Measurements from ENCODE around the gene SLC6A18.

Gene SLC6A18

GRCh38 chr5:1209896-1210776 is 15.0 kb upstream of the SLC6A18 start:
- no peak overlapping the region for H3K4me3 ChIP-seq (ENCODE audit: low read depth in 1 of 2, low read length in 1 of 2)
- no peak overlapping the region for H3K27ac ChIP-seq
- H3K9me3 ChIP-seq = no peaks in the 10 kb centered on the region
- TF ChIP-seq CTCF (IDR thresholded peaks at IDR 0.05) = no peak
- no peaks in the 10 kb centered on the region for H3K4me1 ChIP-seq (ENCODE audit: control insufficient read depth in 1 of 2, insufficient read depth in 1 of 2, low read depth in 1 of 2, low read length in 1 of 2)
- peaks cover 11% of the 10 kb centered on the region for H3K27me3 ChIP-seq
- no peaks in the 10 kb centered on the region for H3K36me3 ChIP-seq

GRCh38 chr5:1210832-1211251 is 14.3 kb upstream of the SLC6A18 start:
- Histone ChIP-seq H3K27ac (no peak overlapping the region), H3K27me3 (peaks cover 11% of the 10 kb centered on the region), H3K4me1 (ENCODE audit: control insufficient read depth in 1 of 2, insufficient read depth in 1 of 2, low read depth in 1 of 2, low read length in 1 of 2) (no peaks in the 10 kb centered on the region), H3K36me3 (no peaks in the 10 kb centered on the region), H3K4me3 (ENCODE audit: low read depth in 1 of 2, low read length in 1 of 2) (no peak overlapping the region), H3K9me3 (no peaks in the 10 kb centered on the region)
- no peak for TF ChIP-seq CTCF (IDR thresholded peaks at IDR 0.05)

GRCh38 chr5:1211701-1212100 is 13.5 kb upstream of the SLC6A18 start:
- H3K27ac ChIP-seq = no peak overlapping the region
- no peaks in the 10 kb centered on the region for H3K36me3 ChIP-seq
- TF ChIP-seq CTCF (IDR thresholded peaks at IDR 0.05) = no peak
- no peak overlapping the region for H3K4me3 ChIP-seq (ENCODE audit: low read depth in 1 of 2, low read length in 1 of 2)
- peaks cover 11% of the 10 kb centered on the region for H3K27me3 ChIP-seq
- no peaks in the 10 kb centered on the region for H3K4me1 ChIP-seq (ENCODE audit: control insufficient read depth in 1 of 2, insufficient read depth in 1 of 2, low read depth in 1 of 2, low read length in 1 of 2)
- H3K9me3 ChIP-seq = no peaks in the 10 kb centered on the region

GRCh38 chr5:1212271-1212670 is 12.9 kb upstream of the SLC6A18 start:
- TF ChIP-seq CTCF (IDR thresholded peaks at IDR 0.05) = no peak
- no peaks in the 10 kb centered on the region for H3K9me3 ChIP-seq
- no peak overlapping the region for H3K27ac ChIP-seq
- H3K36me3 ChIP-seq = no peaks in the 10 kb centered on the region
- peaks cover 9% of the 10 kb centered on the region for H3K27me3 ChIP-seq
- H3K4me3 ChIP-seq (ENCODE audit: low read depth in 1 of 2, low read length in 1 of 2) = no peak overlapping the region
- H3K4me1 ChIP-seq (ENCODE audit: control insufficient read depth in 1 of 2, insufficient read depth in 1 of 2, low read depth in 1 of 2, low read length in 1 of 2) = no peaks in the 10 kb centered on the region

GRCh38 chr5:1212881-1213280 is 12.3 kb upstream of the SLC6A18 start:
- no peaks in the 10 kb centered on the region for H3K36me3 ChIP-seq
- no peaks in the 10 kb centered on the region for H3K4me1 ChIP-seq (ENCODE audit: control insufficient read depth in 1 of 2, insufficient read depth in 1 of 2, low read depth in 1 of 2, low read length in 1 of 2)
- H3K27ac ChIP-seq = no peak overlapping the region
- TF ChIP-seq CTCF (IDR thresholded peaks at IDR 0.05) = no peak
- H3K27me3 ChIP-seq = peaks cover 3% of the 10 kb centered on the region
- H3K4me3 ChIP-seq (ENCODE audit: low read depth in 1 of 2, low read length in 1 of 2) = no peak overlapping the region
- H3K9me3 ChIP-seq = no peaks in the 10 kb centered on the region
